Measurements from ENCODE around the gene PTPN2. TPM values are rescaled to one million over a fixed set of nuclear protein-coding genes. Genes with fewer than 3 reads are reported as not detected.
A peak's percentile ranks its signal among the peaks of the same experiment; 100 is the strongest.

PTPN2 gene
- total RNA-seq, 3 donors from 2014 or later (not counting 1 experiment from before 2014, with no cell fraction given): 110 to 115 (median 112) TPM

DNA sequence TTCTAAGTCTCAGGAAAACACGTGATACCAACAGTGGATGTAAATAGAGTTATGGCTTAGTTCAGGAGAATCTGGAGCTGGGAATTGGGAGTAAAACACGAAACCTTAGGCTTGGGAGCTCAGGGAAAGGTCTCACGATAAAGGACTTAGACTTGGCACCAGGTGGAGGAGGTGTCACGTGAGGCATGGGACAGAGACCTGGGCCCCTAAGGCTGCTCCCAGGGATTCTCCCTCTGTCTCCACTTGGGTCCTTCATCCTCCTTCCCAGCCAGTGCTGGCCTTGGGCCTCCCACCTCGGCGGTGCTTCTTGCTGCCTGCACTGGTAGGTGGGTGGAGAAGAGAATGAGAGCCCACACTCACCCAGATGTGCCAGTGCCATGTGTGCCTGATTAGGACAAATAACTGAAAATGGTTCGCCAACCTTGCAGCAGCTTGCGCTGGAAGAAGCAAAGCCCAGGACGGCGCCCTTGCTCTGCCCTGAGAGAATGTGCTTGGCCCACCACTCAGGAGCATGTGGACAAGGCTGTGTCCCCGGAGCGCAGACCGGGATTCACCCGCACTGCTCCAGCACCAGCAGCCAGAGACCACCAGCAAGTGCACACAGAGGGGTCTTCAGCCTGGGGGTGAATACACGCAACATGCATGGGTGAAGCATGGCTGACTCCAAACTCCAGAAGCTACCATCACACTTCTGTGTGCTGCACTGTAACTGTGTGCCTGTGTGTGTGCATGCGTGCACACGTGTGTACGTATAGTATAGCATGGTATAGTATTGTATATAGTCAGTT, 133.1 kb downstream of the PTPN2 start:
- no peak overlapping the region for H3K4me3 Mint-ChIP-seq
- intact Hi-C loops (cut with micrococcal nuclease): no loop called here
- no peaks in the 10 kb centered on the region for H3K9me3 Mint-ChIP-seq
- Histone ChIP-seq H3K27ac (ENCODE audit: low read length) (no peak overlapping the region), H3K27me3 (ENCODE audit: control insufficient read depth, insufficient read depth, low read length) (no peaks in the 10 kb centered on the region), H3K36me3 (ENCODE audit: control insufficient read depth, insufficient read depth, low read length) (no peaks in the 10 kb centered on the region), H3K4me1 (ENCODE audit: control insufficient read depth, insufficient read depth, low read length) (no peaks in the 10 kb centered on the region), H3K4me3 (ENCODE audit: low read length) (no peak overlapping the region), H3K9me3 (ENCODE audit: control insufficient read depth, insufficient read depth, low read length) (no peaks in the 10 kb centered on the region)
- no peak overlapping the region for H3K27ac Mint-ChIP-seq
- peaks cover 0 to 8% of the 10 kb centered on the region in 2 donors for H3K4me1 Mint-ChIP-seq
- no peak for DNase-seq
- TF ChIP-seq, protein P1, sequence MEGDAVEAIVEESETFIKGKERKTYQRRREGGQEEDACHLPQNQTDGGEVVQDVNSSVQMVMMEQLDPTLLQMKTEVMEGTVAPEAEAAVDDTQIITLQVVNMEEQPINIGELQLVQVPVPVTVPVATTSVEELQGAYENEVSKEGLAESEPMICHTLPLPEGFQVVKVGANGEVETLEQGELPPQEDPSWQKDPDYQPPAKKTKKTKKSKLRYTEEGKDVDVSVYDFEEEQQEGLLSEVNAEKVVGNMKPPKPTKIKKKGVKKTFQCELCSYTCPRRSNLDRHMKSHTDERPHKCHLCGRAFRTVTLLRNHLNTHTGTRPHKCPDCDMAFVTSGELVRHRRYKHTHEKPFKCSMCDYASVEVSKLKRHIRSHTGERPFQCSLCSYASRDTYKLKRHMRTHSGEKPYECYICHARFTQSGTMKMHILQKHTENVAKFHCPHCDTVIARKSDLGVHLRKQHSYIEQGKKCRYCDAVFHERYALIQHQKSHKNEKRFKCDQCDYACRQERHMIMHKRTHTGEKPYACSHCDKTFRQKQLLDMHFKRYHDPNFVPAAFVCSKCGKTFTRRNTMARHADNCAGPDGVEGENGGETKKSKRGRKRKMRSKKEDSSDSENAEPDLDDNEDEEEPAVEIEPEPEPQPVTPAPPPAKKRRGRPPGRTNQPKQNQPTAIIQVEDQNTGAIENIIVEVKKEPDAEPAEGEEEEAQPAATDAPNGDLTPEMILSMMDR (IDR thresholded peaks at IDR 0.05): no peak
- ATAC-seq: peak in 1 of 3 donors; percentile 36
- WGBS (ENCODE audit: insufficient coverage): 91% methylated on average over 18 of the region's 18 CpGs
- no peaks in the 10 kb centered on the region for H3K36me3 Mint-ChIP-seq
- peaks cover 0 to 5% of the 10 kb centered on the region in 2 donors for H3K27me3 Mint-ChIP-seq (ENCODE audit: low read depth in 2 of 2)

DNA sequence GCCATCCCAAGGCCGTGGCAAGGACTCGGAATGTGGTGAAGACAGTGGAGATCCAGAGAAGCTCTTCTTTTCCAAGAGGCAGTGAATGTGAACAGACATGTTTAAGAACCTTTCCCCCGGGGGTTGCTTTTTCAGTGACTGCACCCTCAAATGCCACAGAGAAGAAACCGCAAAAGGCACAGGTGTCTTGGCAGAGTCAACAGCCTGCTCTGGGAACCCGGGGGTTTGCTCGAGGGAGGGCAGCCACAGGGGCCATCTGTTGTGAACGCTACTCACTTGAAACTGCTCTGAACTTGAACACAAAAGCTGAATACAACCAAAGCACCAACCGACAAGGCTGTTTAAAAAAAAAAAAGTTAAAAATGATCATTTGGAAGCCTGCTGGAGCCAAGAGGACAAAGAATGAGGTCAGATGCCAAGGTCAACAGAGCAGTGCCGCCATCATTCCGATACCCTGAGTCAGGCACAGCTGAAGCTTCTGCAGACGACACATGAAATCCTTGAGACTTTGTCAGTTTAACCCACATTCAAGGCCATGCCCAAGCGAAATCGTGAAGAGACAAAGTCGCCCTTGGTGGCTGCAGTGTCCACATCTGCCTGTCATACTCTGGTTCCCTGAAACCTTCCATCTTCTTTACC, 133.8 kb downstream of the PTPN2 start:
- 43% methylated on average over 14 of the region's 14 CpGs for WGBS (ENCODE audit: insufficient coverage)
- no peaks in the 10 kb centered on the region for H3K9me3 Mint-ChIP-seq
- no peaks in the 10 kb centered on the region for H3K27me3 ChIP-seq (ENCODE audit: control insufficient read depth, insufficient read depth, low read length)
- no peaks in the 10 kb centered on the region for H3K4me1 ChIP-seq (ENCODE audit: control insufficient read depth, insufficient read depth, low read length)
- H3K27me3 Mint-ChIP-seq (ENCODE audit: low read depth in 2 of 2): peaks cover 0 to 5% of the 10 kb centered on the region in 2 donors
- no peak overlapping the region for H3K27ac Mint-ChIP-seq
- peak in 1 of 2 donors; percentile 28 for DNase-seq
- H3K4me3 Mint-ChIP-seq: no peak overlapping the region
- H3K36me3 Mint-ChIP-seq: no peaks in the 10 kb centered on the region
- no peaks in the 10 kb centered on the region for H3K9me3 ChIP-seq (ENCODE audit: control insufficient read depth, insufficient read depth, low read length)
- no peak for ATAC-seq
- H3K4me3 ChIP-seq (ENCODE audit: low read length): no peak overlapping the region
- intact Hi-C loops (cut with micrococcal nuclease): no loop called here
- no peak overlapping the region for H3K27ac ChIP-seq (ENCODE audit: low read length)
- H3K4me1 Mint-ChIP-seq: peaks cover 0 to 8% of the 10 kb centered on the region in 2 donors
- no peaks in the 10 kb centered on the region for H3K36me3 ChIP-seq (ENCODE audit: control insufficient read depth, insufficient read depth, low read length)
- TF ChIP-seq, protein P1 (IDR thresholded peaks at IDR 0.05): no peak

DNA sequence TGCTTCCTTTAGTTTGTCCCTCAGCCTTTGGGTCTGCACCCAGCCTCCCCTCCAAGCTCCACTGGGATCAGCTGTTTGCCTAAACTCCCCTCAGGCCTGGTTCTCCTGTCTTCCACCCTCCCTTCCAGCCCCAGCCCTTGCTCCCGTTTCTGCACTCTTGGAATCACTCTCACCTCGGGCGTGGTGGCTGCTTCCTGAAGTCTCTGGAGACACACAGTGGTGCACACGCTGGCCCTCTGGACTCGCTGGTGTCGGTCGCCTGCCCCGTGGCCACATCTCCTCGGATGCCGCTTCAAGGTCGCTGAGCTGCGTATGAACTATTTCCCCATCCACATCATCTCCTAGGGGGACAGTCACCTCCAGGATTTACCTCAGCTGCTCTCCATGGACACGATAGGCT, 134.9 kb downstream of the PTPN2 start:
- Histone ChIP-seq H3K36me3 (ENCODE audit: control insufficient read depth, insufficient read depth, low read length) (no peaks in the 10 kb centered on the region), H3K4me1 (ENCODE audit: control insufficient read depth, insufficient read depth, low read length) (no peaks in the 10 kb centered on the region), H3K9me3 (ENCODE audit: control insufficient read depth, insufficient read depth, low read length) (no peaks in the 10 kb centered on the region), H3K27ac (ENCODE audit: low read length) (no peak overlapping the region), H3K27me3 (ENCODE audit: control insufficient read depth, insufficient read depth, low read length) (no peaks in the 10 kb centered on the region), H3K4me3 (ENCODE audit: low read length) (no peak overlapping the region)
- peaks cover 0 to 5% of the 10 kb centered on the region in 2 donors for H3K27me3 Mint-ChIP-seq (ENCODE audit: low read depth in 2 of 2)
- TF ChIP-seq, protein P1 (IDR thresholded peaks at IDR 0.05): no peak
- peaks cover 0 to 5% of the 10 kb centered on the region in 2 donors for H3K4me1 Mint-ChIP-seq
- intact Hi-C loops (cut with micrococcal nuclease): no loop called here
- H3K9me3 Mint-ChIP-seq: no peaks in the 10 kb centered on the region
- no peak overlapping the region for H3K27ac Mint-ChIP-seq
- no peaks in the 10 kb centered on the region for H3K36me3 Mint-ChIP-seq
- no peak for DNase-seq
- 71% methylated on average over 12 of the region's 13 CpGs for WGBS (ENCODE audit: insufficient coverage)
- H3K4me3 Mint-ChIP-seq: no peak overlapping the region
- no peak for ATAC-seq

All from natural killer cell (primary cell).